Keratinocyte (primary cell): ENCODE results near the gene AGXT2. TPM values are rescaled to one million over a fixed set of nuclear protein-coding genes. Genes with fewer than 3 reads are reported as not detected.

Source experiments
- DNase-seq: peaks from one replicate; pipeline ENCODE4 v3.0.0-alpha.2; 2011; ENCODE audit warnings: low read depth, missing footprints, low spot score
- FAIRE-seq: peaks from 2 replicates; lab custom pipeline; 2011; peaks lifted over from hg19 to GRCh38; lab: Jason Lieb, UNC
- H2AFZ ChIP-seq: 2 replicates; pipeline ENCODE4 v1.6.0; 2012; ENCODE audit warnings: low read length, control low read depth, inconsistent platforms; ENCODE audit not compliant: control insufficient read depth
- H3K27ac ChIP-seq: 2 replicates; pipeline ENCODE4 v1.5.1; 2011; ENCODE audit warnings: low read length; ENCODE audit not compliant: control insufficient read depth, insufficient read depth
- H3K27me3 ChIP-seq: 3 replicates; pipeline ENCODE4 v1.6.0; 2011; ENCODE audit warnings: low read length; ENCODE audit not compliant: control insufficient read depth, insufficient read depth; ENCODE audit errors: extremely low read depth
- H3K36me3 ChIP-seq, 2 experiments: 2 replicates in 1 of 2; 3 replicates in 1 of 2; pipeline ENCODE4 v1.5.1; 2011; ENCODE audit warnings: low read length in 2 of 2, mild to moderate bottlenecking in 1 of 2; ENCODE audit not compliant: control insufficient read depth in 2 of 2, insufficient read depth in 2 of 2; ENCODE audit errors: extremely low read depth in 1 of 2
- H3K4me1 ChIP-seq: 3 replicates; pipeline ENCODE4 v1.5.1; 2011; ENCODE audit warnings: low read length; ENCODE audit not compliant: control insufficient read depth, insufficient read depth; ENCODE audit errors: extremely low read depth
- H3K4me2 ChIP-seq: 3 replicates; pipeline ENCODE4 v1.6.0; 2011; ENCODE audit warnings: low read depth, low read length; ENCODE audit not compliant: control insufficient read depth, insufficient read depth; ENCODE audit errors: extremely low read depth
- H3K4me3 ChIP-seq, 3 experiments: fragments of 200-600 bp in 1 of 3; sonication (generic) in 1 of 3; 2 replicates in 2 of 3; 3 replicates in 1 of 3; pipeline ENCODE4 v1.5.1; 2011 to 2016; ENCODE audit warnings: low read length in 3 of 3, mild to moderate bottlenecking in 3 of 3, control low read depth in 2 of 3, inconsistent platforms in 1 of 3, low read depth in 1 of 3, mixed read lengths in 1 of 3, mixed run types in 1 of 3, moderate library complexity in 1 of 3; ENCODE audit not compliant: control insufficient read depth in 2 of 3, insufficient read depth in 2 of 3; ENCODE audit errors: extremely low read depth in 1 of 3
- H3K79me2 ChIP-seq: 2 replicates; pipeline ENCODE4 v1.6.0; 2012; ENCODE audit warnings: low read length; ENCODE audit not compliant: control insufficient read depth, insufficient read depth
- H3K9ac ChIP-seq: 3 replicates; pipeline ENCODE4 v1.6.0; 2011; ENCODE audit warnings: low read length; ENCODE audit not compliant: control insufficient read depth, insufficient read depth; ENCODE audit errors: extremely low read depth
- H3K9me1 ChIP-seq: 3 replicates; pipeline ENCODE4 v1.6.0; 2011; ENCODE audit warnings: low read length; ENCODE audit not compliant: control insufficient read depth, insufficient read depth; ENCODE audit errors: extremely low read depth
- H3K9me3 ChIP-seq: 2 replicates; pipeline ENCODE4 v1.5.1; 2012; ENCODE audit warnings: low read depth, low read length; ENCODE audit not compliant: control insufficient read depth
- H4K20me1 ChIP-seq: 3 replicates; pipeline ENCODE4 v1.6.0; 2011; ENCODE audit warnings: low read length; ENCODE audit not compliant: control insufficient read depth, insufficient read depth; ENCODE audit errors: extremely low read depth
- CTCF ChIP-seq, 3 experiments: IDR thresholded peaks in 1 of 3; conservative IDR thresholded peaks in 1 of 3; optimal IDR thresholded peaks in 1 of 3; 2 replicates in 2 of 3; 3 replicates in 1 of 3; pipeline versions ENCODE3 to v1.5.1; 2011; ENCODE audit warnings: low read length in 3 of 3, mild to moderate bottlenecking in 3 of 3, moderate library complexity in 2 of 3, control low read depth in 1 of 3, inconsistent platforms in 1 of 3; ENCODE audit not compliant: insufficient read depth in 2 of 3; ENCODE audit errors: extremely low read depth in 1 of 3
- EZH2 ChIP-seq: IDR thresholded peaks from one replicate; pipeline ENCODE4 v1.6.1; 2012; ENCODE audit warnings: inconsistent platforms, mild to moderate bottlenecking, low read length, moderate library complexity
- dilution Hi-C: fragments of 300-500 bp; cut with MboI; formaldehyde crosslinking; loops from one replicate; pipeline ENCODE4 v1.7.0; 2020; ENCODE audit warnings: low sequenced_read_pairs; ENCODE audit not compliant: extremely low pct_ligation_motif_present
- polyA plus RNA-seq, 5 experiments: library from polyadenylated mRNA; depleted of rRNA in 3 of 5; stranded (reverse) in 3 of 5; stranded (forward) in 1 of 5; unstranded in 1 of 5; fragments of >200 nt; gene quantifications; 1 replicate in 1 of 5; 2 replicates in 3 of 5; 3 replicates in 1 of 5; pipeline versions ENCODE4 v1.2.1 to v1.2.3, GENCODE V29; 2011 to 2012; ENCODE audit warnings: missing spikeins in 2 of 5, low read depth in 1 of 5, low replicate concordance in 1 of 5

AGXT2 gene
- polyA plus RNA-seq, 1 donor (not counting 4 experiments of a cell fraction or from before 2014, with no cell fraction given), result not detected

GRCh38 chr5:35012796-35013195, 35.0 kb downstream of the AGXT2 start:
- Histone ChIP-seq H3K27ac (no peak overlapping the region), H3K27me3 (no peaks in the 10 kb centered on the region), H3K4me3 (no peak overlapping the region), H3K79me2 (no peaks in the 10 kb centered on the region), H3K9ac (no peak overlapping the region), H3K4me2 (no peak overlapping the region), H3K9me3 (no peaks in the 10 kb centered on the region), H3K9me1 (no peaks in the 10 kb centered on the region), H3K36me3 (no peaks in the 10 kb centered on the region), H4K20me1 (no peaks in the 10 kb centered on the region), H3K4me1 (no peaks in the 10 kb centered on the region), H2AFZ (no peak overlapping the region)
- dilution Hi-C loops, result no loop called here
- TF ChIP-seq CTCF (optimal IDR thresholded peaks at IDR 0.05 in 1 of 3, IDR thresholded peaks at IDR 0.05 in 1 of 3, conservative IDR thresholded peaks at IDR 0.05 in 1 of 3; ENCODE audit: extremely low read depth in 1 of 3, insufficient read depth in 2 of 3, low read length in 3 of 3) (no peak), EZH2 (no peak)
- DNase-seq, result no peak
- FAIRE-seq, result no peak

GRCh38 chr5:35012365-35012764, 35.4 kb downstream of the AGXT2 start:
- no peaks in the 10 kb centered on the region for H3K9me1 ChIP-seq
- no peak overlapping the region for H3K4me3 ChIP-seq
- no peak overlapping the region for H2AFZ ChIP-seq
- H3K9me3 ChIP-seq, result no peaks in the 10 kb centered on the region
- no peaks in the 10 kb centered on the region for H4K20me1 ChIP-seq
- H3K4me1 ChIP-seq, result no peaks in the 10 kb centered on the region
- TF ChIP-seq EZH2 (no peak), CTCF (optimal IDR thresholded peaks at IDR 0.05 in 1 of 3, IDR thresholded peaks at IDR 0.05 in 1 of 3, conservative IDR thresholded peaks at IDR 0.05 in 1 of 3; ENCODE audit: extremely low read depth in 1 of 3, insufficient read depth in 2 of 3, low read length in 3 of 3) (no peak)
- no peak overlapping the region for H3K27ac ChIP-seq
- H3K27me3 ChIP-seq, result no peaks in the 10 kb centered on the region
- dilution Hi-C loops, result no loop called here
- no peaks in the 10 kb centered on the region for H3K79me2 ChIP-seq
- H3K36me3 ChIP-seq, result no peaks in the 10 kb centered on the region
- FAIRE-seq (no peak), DNase-seq (no peak)
- no peak overlapping the region for H3K9ac ChIP-seq
- no peak overlapping the region for H3K4me2 ChIP-seq
